Astrocyte (in vitro differentiated cells and primary cell): ENCODE results near the gene CERS4.

ENCODE experiments used
- CTCF ChIP-seq: IDR thresholded peaks from 2 replicates; pipeline ENCODE4 v1.5.1; 2011; ENCODE audit warnings: low read depth, mild to moderate bottlenecking, inconsistent platforms, low read length, moderate library complexity; ENCODE audit not compliant: insufficient read depth
- EZH2 ChIP-seq: IDR thresholded peaks from 2 replicates; pipeline ENCODE4 v1.6.1; 2012; ENCODE audit warnings: mild to moderate bottlenecking, low read length, inconsistent platforms; ENCODE audit not compliant: insufficient read depth

- TF ChIP-seq CTCF (no peak), EZH2 (no peak)
These were observed 40.6 kb upstream of the CERS4 start for GRCh38 chr19:8168537-8168936.
